G401 (cell line): ENCODE data around the gene OSCP1. TPM values are rescaled to one million over a fixed set of nuclear protein-coding genes. Genes with fewer than 3 reads are reported as not detected.

Experiments used
- DNase-seq: peaks from one replicate; pipeline ENCODE4 v3.0.0-alpha.2; 2015; ENCODE audit warnings: low spot score
- in situ Hi-C: cut with HindIII; loops from 2 replicates; pipeline ENCODE4 v1.10.0; 2016; ENCODE audit warnings: low sequenced_read_pairs, mixed read lengths
- total RNA-seq: library from RNA; depleted of rRNA; stranded (reverse); fragments of >200 nt; shearing (Covaris generic); gene quantifications from 2 replicates; pipeline ENCODE4 v1.2.3, GENCODE V29; 2014

OSCP1 gene
- total RNA-seq, 1 experiment from 2014 or later = 16.2 TPM

DNA sequence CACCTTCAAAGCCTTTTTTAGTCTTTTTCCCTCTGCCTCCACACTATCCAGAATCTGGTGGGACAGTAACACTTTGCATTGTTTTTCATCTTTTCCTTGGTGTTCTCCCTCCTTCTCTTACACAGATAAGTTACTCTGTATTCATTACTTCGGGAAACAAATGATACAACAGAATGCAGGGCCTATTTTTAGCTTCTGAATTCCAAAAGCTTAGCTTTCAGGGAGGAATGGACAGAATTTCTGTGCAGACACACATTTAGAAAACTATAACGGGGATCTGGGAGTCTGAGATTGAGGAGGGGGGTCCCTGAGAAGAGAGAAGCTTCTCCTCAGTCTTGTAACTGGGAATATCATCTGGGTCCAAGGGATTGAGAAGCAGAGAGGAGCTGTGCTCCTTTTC lies 61.0 kb downstream of the OSCP1 start:
- in situ Hi-C loops = no loop called here
- no peak for DNase-seq

DNA sequence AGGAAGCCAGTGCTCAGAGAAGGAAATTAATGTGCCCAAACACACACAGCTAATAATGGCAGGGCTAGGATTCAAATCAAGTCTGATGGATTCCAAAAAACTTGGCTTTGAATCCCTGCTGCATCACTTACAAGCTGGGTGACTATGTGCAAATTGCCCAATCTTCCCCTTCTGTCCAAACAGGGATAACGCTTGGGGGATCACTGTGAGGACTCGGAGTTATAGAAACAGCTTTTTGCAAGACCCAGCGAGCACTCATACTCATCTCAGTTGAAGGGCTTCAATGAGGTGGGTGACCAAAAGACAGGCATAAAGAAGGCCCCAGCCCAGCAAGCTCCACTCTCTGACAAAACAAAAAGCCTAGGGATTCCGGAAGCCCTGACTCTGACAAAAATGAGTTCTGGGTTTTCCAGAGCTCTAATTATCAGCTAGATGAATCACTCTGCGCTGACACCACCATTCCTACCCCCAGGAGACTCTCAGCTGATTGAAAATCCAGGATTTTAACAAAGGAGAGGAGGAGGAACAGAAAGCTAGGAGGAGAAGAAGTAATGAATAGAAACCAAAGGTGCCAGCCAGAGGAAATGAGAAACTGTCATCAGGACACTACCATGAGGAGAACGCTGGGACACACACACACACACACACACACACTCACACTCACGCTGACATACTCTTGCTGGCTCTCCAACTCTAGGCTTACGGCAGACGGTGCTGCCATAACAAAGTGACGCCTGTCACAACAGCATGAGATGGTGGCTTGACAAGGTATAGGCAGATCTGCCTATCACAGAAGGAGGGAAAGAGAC lies 62.9 kb downstream of the OSCP1 start:
- no peak for DNase-seq
- in situ Hi-C loops = no loop called here

- DNase-seq = peak; percentile 70
- in situ Hi-C loops = no loop called here
Observed at GRCh38 chr1:36386265-36387140, 63.7 kb downstream of the OSCP1 start.

- in situ Hi-C loops = no loop called here
- peak; percentile 100 for DNase-seq
Observed at GRCh38 chr1:36385410-36386264, 64.6 kb downstream of the OSCP1 start, which contains the start of gene STK40. STK40 (minus strand) TSS chr1:36385924; CDS start chr1:36361332, 24,592 bp downstream.

DNA sequence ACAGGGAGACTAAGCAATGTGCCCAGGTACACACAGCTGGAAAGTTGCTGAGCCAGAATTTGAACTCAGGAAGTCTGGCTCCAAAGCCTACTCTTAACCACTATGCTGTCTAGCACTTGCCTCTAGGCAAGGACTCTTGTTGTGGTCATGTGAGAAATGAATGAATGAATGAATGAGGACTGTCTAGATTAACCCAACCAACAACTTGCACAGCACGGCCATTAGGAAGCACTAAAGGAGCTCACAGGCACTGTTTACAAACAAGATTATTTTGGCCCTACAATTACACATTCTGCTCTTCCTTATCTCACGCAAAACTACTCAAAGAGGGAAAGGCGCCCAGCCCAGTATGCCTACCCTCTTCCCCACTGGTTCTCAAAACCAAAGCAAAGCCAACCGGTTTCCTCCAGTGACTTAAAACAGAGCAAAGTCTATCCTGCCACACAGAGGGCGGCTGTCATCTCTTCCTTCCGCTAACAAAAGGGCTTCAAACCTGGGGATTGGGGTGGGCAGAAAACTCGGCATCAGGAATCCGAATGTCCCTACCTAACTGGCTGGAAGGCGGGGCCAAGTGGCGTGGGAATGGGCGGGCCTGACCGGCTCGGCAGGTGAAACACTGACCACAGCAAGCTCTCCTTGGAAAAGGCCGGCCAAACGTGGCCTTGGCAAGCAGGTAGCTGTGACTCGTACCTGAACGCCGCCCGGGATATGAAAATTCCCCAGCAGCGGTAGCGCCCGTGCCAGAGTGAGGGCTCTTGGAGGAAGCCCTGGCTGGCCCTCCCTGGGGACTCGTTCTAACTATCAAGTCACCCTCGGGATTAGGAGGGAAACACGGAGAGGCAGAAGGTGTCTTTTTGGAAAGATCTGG lies 65.5 kb downstream of the OSCP1 start:
- in situ Hi-C loops = no loop called here
- peak; percentile 82 for DNase-seq

- DNase-seq = peak; percentile 47
- in situ Hi-C loops = no loop called here
Observed at GRCh38 chr1:36383240-36383639, 67.0 kb downstream of the OSCP1 start.

DNA sequence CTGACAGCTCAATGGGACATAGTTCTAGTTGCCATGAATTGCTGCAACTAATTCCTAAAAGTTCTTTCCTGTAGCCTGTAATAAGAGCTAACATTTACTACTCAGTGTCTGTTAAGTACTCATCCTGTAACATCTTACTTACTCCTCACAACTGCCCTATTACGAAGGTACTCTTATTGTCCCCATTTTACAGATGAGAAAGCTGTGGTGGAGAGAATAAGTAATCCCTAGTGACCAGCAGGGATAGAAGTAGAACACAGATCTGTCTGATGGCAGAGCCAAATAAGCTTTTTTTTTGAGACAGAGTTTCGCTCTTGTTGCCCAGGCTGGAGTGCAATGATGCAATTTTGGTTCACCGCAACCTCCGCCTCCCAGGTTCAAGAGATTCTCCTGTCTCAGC lies 67.6 kb downstream of the OSCP1 start:
- in situ Hi-C loops = no loop called here
- no peak for DNase-seq

DNA sequence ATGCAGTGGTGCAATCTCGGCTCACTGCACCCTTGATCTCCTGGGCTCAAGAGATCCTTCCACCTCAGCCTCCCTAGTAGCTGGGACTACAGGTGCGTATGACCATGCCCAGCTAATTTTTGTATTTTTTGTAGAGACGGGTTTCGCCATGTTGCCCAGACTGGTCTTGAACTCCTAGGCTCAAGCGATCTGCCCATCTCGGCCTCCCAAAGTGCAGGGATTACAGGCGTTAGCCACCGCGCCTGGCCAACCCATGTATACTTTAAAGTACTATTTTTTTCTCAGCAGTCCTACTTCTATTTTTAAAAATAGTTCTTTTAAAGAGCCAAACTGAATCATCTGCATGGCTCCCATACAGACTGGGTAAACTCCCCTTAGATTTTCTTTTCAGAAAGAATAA lies 68.0 kb downstream of the OSCP1 start:
- in situ Hi-C loops = no loop called here
- DNase-seq = no peak

DNA sequence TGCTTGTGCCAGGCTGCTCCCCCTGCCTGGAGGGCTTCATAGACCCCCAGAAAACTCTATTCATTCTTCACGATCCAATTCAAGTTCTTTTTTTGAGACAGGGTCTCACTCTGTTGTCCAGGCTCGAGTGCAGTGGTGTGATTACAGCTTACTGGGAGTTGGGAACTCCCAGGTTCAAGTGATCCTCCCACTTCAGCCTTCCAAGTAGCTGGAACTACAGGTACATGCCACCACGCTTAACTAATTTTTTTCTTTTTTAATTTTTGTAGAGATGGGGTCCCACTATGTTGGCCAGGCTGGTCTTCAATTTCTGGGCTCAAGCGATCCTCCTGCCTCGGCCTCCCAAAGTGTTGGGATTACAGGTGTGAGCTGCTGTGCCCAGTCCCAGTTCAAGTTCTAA lies 68.8 kb downstream of the OSCP1 start:
- in situ Hi-C loops = no loop called here
- DNase-seq = no peak

GRCh38 chr1:36380782-36381181 lies 69.5 kb downstream of the OSCP1 start:
- no peak for DNase-seq
- in situ Hi-C loops = no loop called here

DNA sequence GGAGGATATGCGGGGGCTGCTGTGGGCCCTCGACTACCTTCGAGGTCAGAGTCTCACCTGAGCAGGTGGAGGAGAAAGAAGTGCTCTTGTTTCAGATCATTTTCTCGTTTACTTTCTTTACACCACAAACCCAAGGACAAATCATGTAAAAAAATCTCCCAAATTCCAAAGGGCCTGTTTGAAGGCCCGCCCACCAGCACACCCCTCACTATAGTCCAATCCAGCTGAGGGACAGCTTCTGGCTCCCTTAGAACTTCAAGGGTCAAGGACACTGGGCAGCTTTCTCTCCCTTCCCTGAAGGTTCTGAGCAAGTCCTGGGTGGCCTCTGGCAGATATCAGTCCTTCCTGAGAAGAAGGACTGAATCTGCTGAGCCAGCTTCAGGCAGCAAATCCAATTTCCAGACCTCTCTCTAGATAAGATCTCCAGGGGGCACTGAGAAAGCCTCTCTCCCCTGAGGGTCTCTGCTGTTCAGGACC lies 70.1 kb downstream of the OSCP1 start:
- in situ Hi-C loops = no loop called here
- no peak for DNase-seq

DNA sequence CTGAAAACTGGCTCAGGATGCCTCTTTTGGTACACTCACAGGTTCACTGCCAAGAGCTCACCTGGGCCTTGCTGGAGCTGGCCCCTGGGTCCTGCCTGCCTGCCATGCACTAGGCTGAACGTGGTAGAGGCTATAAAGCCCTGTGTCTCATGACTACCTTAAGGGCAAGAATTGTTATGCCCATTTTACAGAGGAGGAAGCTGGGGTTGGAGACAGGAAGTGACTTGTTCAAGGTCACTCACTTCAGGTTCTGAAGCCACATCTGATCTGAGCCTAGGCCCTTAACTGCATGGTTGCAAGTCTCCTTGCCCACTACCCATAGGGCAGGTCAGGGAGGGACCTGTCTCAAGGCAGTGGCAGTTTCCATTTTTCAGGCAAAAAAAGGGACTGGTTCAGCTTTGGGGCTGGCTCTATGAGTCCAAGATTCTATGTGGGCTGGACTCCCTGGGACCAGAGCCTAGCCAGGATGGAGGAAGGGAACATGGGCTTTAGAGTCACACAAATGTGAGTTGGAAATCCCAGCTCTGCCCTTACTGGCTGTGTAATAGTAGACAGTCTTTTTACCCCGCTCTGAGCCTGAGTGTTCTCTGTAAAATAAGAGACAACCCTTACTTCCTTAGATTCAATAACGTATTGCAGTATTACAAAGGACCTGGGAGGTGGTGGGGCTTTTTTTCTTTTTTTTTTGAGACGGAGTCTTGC lies 72.3 kb downstream of the OSCP1 start:
- no peak for DNase-seq
- in situ Hi-C loops = no loop called here

- no peak for DNase-seq
- in situ Hi-C loops = no loop called here
Observed at GRCh38 chr1:36372617-36373016, 77.6 kb downstream of the OSCP1 start.

DNA sequence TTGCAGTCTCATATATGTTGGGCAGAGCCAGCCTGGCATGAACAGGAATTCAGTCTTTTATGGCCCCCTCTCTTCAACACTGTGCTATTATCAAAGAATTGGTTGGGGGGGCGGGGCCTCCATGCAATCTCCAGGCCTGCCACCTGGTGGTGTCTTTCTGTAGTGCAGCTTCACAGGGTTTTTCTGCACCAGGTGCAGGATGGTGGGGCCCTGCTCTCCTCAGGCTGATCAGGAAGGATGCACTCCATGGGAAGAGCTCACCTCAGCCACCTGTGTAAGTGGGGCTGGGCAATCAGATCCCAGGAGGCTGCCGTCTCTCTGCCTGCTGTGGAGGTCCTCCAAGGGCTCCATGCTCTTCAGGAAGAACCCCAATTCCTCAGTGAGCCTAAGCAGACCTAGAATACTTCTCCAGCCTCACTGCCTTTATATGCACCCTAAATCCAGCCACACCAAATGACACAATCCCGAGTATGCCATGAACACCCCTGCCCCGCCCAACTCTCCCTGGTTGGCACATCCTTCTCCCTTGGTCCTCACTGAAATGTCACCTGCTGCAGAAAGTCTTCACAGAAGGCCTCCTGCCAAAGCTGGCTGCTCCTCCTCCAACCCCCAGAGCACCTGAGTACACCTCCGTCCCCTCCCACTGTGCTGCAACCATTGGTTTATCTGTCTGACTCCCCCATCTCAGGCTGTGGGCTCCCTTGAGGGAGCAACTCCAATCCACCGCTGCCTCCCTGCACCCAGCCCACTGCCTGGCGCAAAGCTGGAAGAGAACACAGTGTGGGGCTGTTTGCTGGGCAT lies 81.0 kb downstream of the OSCP1 start:
- in situ Hi-C loops = no loop called here
- DNase-seq = peak; percentile 80
